ENCODE data around the gene BCO1.
"Not testable (repeated sequence)": the region's sequence is repeated elsewhere in the genome, so short reads cannot be mapped to it uniquely, and the experiment has no call there.

The BCO1 gene

GRCh38 chr16:81219151-81219550, 19.3 kb upstream of the BCO1 start:
- no peak overlapping the region for H3K4me3 ChIP-seq (ENCODE audit: low read length)
- TF ChIP-seq, protein P1, sequence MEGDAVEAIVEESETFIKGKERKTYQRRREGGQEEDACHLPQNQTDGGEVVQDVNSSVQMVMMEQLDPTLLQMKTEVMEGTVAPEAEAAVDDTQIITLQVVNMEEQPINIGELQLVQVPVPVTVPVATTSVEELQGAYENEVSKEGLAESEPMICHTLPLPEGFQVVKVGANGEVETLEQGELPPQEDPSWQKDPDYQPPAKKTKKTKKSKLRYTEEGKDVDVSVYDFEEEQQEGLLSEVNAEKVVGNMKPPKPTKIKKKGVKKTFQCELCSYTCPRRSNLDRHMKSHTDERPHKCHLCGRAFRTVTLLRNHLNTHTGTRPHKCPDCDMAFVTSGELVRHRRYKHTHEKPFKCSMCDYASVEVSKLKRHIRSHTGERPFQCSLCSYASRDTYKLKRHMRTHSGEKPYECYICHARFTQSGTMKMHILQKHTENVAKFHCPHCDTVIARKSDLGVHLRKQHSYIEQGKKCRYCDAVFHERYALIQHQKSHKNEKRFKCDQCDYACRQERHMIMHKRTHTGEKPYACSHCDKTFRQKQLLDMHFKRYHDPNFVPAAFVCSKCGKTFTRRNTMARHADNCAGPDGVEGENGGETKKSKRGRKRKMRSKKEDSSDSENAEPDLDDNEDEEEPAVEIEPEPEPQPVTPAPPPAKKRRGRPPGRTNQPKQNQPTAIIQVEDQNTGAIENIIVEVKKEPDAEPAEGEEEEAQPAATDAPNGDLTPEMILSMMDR (conservative IDR thresholded peaks at IDR 0.05; ENCODE audit: low read length), result no peak
- DNase-seq (ENCODE audit: low read depth), result no peak

DNA sequence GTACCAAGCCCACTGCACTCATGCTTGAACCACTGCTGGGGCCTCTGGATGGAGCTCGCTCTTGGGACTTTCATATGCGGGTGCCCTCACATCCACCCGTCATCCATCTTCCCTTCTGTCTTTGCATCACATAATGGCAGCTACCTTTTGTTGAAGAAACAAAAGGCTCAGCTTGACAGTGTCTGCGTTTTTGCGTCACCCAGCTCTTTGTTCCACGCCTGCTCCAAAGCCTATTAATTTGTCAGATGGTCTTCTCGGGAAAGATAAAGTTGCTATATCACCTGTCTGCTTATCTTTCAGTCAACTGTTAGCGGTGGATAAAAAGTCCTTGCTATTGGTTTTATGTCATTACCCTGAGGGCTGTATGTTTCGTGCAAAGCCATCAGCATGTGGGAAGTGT, 18.1 kb upstream of the BCO1 start:
- TF ChIP-seq, protein P1 (conservative IDR thresholded peaks at IDR 0.05; ENCODE audit: low read length), result no peak
- no peak for DNase-seq (ENCODE audit: low read depth)
- no peak overlapping the region for H3K4me3 ChIP-seq (ENCODE audit: low read length)

DNA sequence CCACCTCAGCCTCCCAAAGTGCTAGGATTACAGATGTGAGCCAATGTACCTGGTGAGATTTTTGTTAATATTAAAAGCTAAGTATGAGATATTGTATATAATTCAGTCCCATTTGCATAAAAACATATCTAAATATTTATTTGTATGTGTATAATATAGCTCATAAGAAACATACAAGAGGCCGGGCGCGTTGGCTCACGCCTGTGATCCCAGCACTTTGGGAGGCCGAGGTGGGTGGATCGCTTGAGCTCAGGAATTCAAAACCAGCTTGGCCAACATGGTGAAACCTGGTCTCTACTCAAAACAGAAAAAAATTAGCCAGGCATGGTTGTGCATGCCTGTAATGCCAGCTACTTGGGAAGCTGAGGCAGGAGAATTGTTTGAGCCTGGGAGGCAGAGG, 16.8 kb upstream of the BCO1 start:
- TF ChIP-seq, protein P1 (conservative IDR thresholded peaks at IDR 0.05; ENCODE audit: low read length), result no peak
- H3K4me3 ChIP-seq (ENCODE audit: low read length), result no peak overlapping the region
- DNase-seq (ENCODE audit: low read depth), result no peak

DNA sequence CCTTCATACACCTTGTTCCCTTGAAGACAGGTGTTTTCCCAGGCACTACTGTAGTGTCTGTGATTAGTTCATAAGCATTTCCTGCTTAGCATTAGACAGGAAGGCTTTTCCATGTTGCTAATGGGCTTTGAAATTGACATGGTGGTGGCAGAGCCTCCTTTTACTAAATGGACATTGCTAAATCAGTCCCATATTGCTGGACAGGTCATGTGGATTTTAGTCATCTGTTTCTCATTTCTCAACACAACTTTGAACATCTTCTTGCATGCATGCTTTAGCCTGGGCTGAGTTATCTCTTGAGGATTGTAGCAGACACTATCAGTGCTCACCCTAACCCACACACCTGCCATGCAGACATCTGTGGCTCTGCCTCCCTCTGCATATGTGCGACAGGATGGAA, 13.7 kb upstream of the BCO1 start:
- no peak overlapping the region for H3K4me3 ChIP-seq (ENCODE audit: low read length)
- TF ChIP-seq, protein P1 (conservative IDR thresholded peaks at IDR 0.05; ENCODE audit: low read length), result no peak
- no peak for DNase-seq (ENCODE audit: low read depth)

DNA sequence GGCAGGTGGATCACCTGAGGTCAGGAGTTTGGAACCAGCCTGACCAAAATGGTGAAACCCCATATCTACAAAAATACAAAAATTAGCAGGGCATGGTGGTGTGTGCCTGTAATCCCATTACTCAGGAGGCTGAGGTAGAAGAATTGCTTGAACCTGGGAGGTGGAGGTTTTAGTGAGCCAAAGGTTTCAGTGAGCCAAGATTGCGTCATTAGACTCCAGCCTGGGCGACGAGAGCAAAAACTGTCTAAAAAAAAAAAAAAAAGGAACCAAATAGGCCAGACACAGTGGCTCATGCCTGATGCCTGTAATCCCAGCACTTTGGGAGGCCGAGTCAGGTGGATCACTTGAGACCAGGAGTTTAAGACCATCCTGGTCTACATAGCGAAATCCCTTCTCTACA, 12.8 kb upstream of the BCO1 start:
- H3K4me3 ChIP-seq (ENCODE audit: low read length); DNase-seq (ENCODE audit: low read depth): not testable (repeated sequence)

DNA sequence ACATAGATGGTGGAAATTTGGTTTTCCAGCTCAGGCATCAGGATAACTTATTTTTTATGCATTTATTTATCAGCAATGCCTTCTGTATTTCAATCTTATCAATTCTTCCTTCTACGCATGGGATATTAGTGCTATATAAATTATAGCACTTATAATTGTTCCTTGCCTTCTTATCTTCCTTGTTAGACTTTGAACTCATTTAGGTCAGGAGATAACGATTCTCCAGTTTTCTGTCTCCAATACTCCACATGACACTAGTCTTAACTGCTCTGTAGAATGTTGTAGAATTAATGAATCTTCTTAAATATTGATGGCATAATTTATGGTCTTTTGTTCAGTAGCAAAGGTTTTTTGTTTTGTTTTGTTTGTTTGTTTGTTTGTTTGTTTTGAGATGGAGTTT, 10.7 kb upstream of the BCO1 start:
- no peak overlapping the region for H3K4me3 ChIP-seq (ENCODE audit: low read length)
- no peak for DNase-seq (ENCODE audit: low read depth)
- TF ChIP-seq, protein P1 (conservative IDR thresholded peaks at IDR 0.05; ENCODE audit: low read length), result no peak

- H3K4me3 ChIP-seq (ENCODE audit: low read length), result no peak overlapping the region
- no peak for DNase-seq (ENCODE audit: low read depth)
- TF ChIP-seq, protein P1 (conservative IDR thresholded peaks at IDR 0.05; ENCODE audit: low read length), result no peak
These were observed 8.7 kb upstream of the BCO1 start for GRCh38 chr16:81229811-81230210.

DNA sequence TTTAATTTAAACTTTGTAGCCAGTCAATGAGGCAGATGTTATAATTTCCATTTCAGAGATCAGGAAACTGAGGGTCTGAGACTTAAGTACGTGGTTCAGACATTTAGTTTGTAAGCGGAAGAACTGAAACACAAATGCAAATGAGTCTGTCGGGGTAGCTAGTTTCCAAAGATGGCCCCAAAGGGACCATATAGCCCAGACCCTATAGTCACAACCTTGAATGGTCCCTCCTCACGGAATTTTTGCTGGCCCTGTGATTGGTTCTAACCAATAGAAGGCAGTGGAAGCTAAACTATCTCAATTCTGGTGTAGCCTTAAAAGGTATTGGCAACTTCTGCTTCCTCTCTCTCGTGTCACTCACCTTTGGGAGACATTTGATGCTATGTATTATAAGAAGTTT, 7.5 kb upstream of the BCO1 start:
- TF ChIP-seq, protein P1 (conservative IDR thresholded peaks at IDR 0.05; ENCODE audit: low read length), result no peak
- no peak for DNase-seq (ENCODE audit: low read depth)
- H3K4me3 ChIP-seq (ENCODE audit: low read length), result no peak overlapping the region

Measured in AG10803 (cell line).